ENCODE data around the gene GPR162.

The GPR162 gene

GRCh38 chr12:6851921-6852650, 30.5 kb downstream of the GPR162 start, which contains the start of gene USP5:
USP5 (plus strand) TSS chr12:6852150; CDS start chr12:6852180, 30 bp downstream.
- peak; percentile 93 for DNase-seq (ENCODE audit: low spot score)
- TF ChIP-seq CTCF (IDR thresholded peaks at IDR 0.05; ENCODE audit: extremely low read depth, missing control alignments) = no peak

GRCh38 chr12:6852651-6853354, 31.2 kb downstream of the GPR162 start:
- no peak for DNase-seq (ENCODE audit: low spot score)
- TF ChIP-seq CTCF (IDR thresholded peaks at IDR 0.05; ENCODE audit: extremely low read depth, missing control alignments) = no peak

- TF ChIP-seq CTCF (IDR thresholded peaks at IDR 0.05; ENCODE audit: extremely low read depth, missing control alignments) = no peak
These were observed 32.0 kb downstream of the GPR162 start for GRCh38 chr12:6853626-6854025.

GRCh38 chr12:6854036-6854435, 32.4 kb downstream of the GPR162 start:
- TF ChIP-seq CTCF (IDR thresholded peaks at IDR 0.05; ENCODE audit: extremely low read depth, missing control alignments) = no peak
- DNase-seq (ENCODE audit: low spot score) = no peak

More at GRCh38 chr12:6853626-6854025, 32.0 kb downstream of the GPR162 start:
- no peak for DNase-seq (ENCODE audit: low spot score)

- DNase-seq (ENCODE audit: low spot score) = no peak
- TF ChIP-seq CTCF (IDR thresholded peaks at IDR 0.05; ENCODE audit: extremely low read depth, missing control alignments) = no peak
These were observed 33.7 kb downstream of the GPR162 start for GRCh38 chr12:6855322-6855721.

- DNase-seq (ENCODE audit: low spot score) = no peak
- no peak for TF ChIP-seq CTCF (IDR thresholded peaks at IDR 0.05; ENCODE audit: extremely low read depth, missing control alignments)
These were observed 37.2 kb downstream of the GPR162 start for GRCh38 chr12:6858799-6859198.

- TF ChIP-seq CTCF (IDR thresholded peaks at IDR 0.05; ENCODE audit: extremely low read depth, missing control alignments) = no peak
These were observed 38.5 kb downstream of the GPR162 start for GRCh38 chr12:6860116-6860515.

More at GRCh38 chr12:6860116-6860515, 38.5 kb downstream of the GPR162 start:
- no peak for DNase-seq (ENCODE audit: low spot score)

Data from GM20000 (cell line).